DMS 273 (cell line): ENCODE measurements around the gene CIDEA.
A peak's percentile ranks its signal among the peaks of the same experiment; 100 is the strongest.

Source experiments
- DNase-seq: peaks from one replicate; lab custom pipeline; 2025; ENCODE audit not compliant: unreplicated experiment; lab: John Stamatoyannopoulos, UW

Gene CIDEA

GRCh38 chr18:12271376-12272235, 17.4 kb downstream of the CIDEA start:
- DNase-seq = peak; percentile 94

- DNase-seq = no peak
Observed at GRCh38 chr18:12274793-12275192, 20.6 kb downstream of the CIDEA start.

GRCh38 chr18:12276736-12277554, 22.8 kb downstream of the CIDEA start:
- DNase-seq = no peak

- peak; percentile 50 for DNase-seq
Observed at GRCh38 chr18:12278215-12278671, 24.1 kb downstream of the CIDEA start.

DNA sequence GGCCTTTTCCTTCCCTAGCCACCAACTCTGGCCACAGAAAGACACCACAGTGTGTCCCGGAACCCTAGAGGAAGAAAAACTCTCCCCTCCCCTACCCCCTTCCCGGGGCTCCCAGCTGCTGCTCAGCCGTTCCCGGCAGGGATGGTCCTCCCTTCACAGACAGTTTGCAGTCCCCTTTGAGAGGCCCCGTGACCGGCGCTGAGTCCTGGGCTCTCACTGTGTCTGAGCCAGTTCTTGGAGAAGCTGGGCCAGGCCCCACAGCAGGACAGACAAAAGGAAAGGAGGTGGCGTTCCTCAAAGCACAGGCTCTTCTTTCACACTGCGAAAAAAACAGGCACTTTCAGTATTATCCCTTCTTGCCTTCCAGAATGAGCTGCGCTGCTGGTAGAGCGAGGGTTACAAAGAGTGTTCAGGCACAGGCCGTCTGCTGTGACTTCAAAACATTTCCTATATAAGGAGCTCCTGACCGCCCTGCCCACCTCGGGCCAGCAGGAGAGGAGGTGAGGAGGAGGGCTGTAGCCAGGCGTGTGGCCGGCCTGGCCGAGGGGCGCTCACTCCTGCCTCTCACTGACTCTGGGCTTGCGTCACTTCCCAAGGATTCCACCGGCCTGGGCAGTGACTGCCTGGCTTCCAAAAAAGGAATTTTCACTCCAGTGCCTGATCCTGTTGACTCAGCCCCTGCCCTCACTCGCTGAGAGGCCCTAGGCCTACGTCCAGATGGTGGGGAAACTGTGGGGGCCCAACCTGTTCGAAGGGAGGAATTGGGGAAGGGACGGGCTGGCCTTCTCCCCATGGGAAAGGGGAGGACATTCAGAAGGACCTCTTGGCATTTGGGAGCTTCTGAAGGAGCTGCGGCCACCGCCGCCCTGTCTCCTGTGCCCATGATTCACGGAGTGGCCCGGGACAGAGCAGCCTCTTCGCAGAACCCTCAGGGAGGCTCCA, 24.9 kb downstream of the CIDEA start:
- no peak for DNase-seq

DNA sequence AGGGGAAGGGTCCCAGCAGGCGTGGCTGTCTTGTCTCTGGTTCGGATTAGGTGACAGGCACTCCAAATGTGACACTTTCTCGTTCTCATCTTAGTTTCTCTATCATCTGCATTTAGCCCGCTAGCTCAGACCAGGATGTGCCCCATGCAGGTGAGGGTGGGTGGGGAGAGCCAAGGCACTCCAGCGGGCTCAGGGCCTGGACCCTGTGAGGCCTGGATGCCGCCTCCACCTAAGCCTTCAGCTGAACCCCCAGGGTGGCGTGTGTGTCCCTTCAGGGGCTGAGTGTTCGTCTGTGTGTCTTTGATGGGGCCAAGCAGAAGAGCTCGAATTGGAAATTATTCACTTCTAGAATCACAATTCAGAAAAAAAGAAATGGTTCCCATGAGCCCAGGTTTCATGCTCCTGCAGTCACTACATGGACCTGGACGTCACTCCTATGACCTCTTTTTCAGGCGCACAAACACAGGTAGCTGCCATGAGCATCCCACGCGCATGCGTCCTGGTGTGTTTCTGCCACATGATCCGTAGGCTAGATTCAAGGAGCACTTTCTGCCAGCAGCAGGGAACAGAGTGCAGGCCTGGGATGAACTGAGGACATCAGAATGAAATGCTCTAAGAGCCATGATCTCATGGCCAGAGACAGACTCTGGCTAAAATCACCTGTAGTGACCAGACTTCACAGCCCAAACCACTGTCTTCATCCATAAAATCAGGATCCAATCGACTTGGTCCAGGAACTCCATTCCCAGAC, 25.8 kb downstream of the CIDEA start:
- no peak for DNase-seq

DNA sequence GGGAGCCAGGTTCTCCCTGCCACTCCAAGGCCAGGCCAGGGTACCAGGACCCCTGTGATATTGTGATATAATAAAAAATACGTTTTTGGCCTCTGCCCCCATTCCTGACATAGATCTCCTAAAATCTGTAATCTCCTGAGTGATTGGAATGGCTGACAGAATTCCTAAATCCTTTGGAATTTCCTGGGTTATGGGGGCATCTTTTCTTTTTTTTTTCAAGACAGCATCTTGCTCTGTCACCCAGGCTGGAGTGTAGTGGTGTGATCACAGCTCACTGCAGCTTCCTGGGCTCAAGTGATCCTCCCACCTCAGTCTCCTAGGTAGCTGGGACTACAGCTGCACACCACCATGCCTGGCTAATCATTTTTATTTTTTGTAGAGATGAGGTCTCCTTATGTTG, 27.7 kb downstream of the CIDEA start:
- no peak for DNase-seq

DNA sequence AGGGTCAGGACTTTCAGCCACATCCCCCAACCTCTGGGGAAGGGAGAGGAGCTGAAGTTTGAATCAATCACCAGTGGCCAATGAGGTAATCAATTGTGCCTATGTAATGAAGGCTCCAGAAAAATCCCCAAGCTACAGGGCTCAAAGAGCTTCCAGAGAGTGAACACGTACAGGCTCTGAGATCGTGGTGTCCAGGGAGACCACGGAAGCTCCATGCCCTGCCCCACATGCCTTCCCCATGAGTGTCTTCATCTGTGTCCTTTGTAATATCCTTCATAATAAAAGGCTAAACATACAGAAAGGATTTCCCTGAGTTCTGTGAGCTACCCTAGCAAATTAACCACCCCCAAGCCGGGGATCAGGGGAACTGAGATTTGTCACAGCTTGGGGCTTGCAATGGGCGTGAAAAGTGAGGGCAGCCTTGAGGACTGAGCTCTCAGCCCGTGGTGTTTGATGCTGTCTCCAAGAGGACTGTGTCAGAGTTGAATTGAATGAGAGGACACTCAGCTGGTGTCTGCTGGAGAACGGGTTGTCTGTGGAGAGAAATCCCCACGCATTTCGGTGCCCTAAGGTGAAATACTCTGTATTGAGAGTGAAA, 28.4 kb downstream of the CIDEA start:
- no peak for DNase-seq

GRCh38 chr18:12283256-12283655, 29.1 kb downstream of the CIDEA start:
- peak; percentile 26 for DNase-seq

DNA sequence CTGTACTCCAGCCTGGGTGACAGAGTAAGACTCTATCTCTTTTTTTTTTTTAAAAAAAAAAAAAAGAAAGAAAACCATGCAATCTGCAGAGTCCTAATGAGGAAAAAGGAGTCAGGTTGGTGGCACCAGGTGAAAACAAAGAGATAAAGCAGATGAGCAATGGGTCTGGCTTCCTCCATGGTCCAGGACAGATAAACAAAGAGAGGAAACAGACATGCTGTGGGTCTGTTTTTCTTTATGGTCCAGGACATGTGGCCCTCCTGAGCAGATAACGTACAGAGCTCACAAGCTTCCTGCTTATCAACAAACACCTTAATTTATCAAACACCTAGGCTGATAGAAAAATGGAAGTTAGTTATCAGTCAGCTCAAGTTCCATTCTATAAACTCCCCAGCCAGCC, 29.5 kb downstream of the CIDEA start:
- DNase-seq = no peak

DNA sequence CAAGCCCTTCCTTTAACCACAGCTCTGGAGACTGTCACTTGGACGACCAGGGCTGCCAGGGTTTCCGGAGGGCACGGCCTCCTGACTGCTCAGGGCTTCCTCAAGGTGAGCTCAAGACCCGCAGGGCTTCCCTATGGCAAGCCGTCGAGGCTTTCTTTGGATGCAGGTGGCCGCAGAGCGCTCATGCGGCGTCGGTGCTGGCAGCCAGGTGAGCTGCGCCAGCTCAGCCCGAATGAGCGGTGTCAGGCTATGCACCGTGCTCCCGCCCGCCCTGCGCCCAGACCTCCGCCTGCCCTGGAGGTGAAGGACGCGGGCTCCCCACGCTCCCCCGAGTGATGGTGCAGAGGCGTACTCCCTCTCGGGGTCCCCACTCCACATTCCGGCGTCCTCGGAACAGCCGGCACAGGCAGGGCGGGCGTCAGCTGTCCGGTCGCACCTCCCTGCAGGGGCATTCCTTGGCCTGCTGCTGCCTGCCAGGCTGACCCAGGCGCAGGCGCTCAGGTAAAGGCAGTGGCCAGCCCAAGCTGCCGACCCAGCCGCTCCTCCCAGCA, 33.0 kb downstream of the CIDEA start:
- DNase-seq = no peak

- DNase-seq = peak; percentile 74
Observed at GRCh38 chr18:12287684-12288402, 33.7 kb downstream of the CIDEA start.

- no peak for DNase-seq
Observed at GRCh38 chr18:12288403-12288755, 34.2 kb downstream of the CIDEA start.

- DNase-seq = no peak
Observed at GRCh38 chr18:12290086-12290485, 35.9 kb downstream of the CIDEA start.

DNA sequence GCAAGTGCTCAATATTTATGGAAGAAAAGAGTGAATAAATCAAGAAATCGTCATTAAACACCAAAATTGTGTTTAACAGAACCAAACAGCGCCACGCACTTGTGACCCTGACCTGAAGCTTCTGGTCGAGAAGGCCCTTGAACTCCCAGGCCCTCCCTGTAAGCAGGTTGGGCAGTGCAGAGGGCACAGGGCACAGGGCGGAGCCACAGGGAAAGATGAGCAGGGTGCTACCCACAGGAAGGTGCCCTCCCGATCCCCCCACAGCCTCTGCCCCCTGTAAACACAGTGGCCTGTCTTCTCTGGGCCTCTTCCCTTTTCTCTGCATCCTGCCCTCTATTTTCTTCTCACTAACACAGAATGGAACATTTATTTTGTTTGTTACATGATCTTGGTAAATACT, 37.0 kb downstream of the CIDEA start:
- no peak for DNase-seq

- DNase-seq = no peak
Observed at GRCh38 chr18:12291690-12292089, 37.5 kb downstream of the CIDEA start.

- no peak for DNase-seq
Observed at GRCh38 chr18:12293831-12294230, 39.7 kb downstream of the CIDEA start.

GRCh38 chr18:12295389-12296086, 41.4 kb downstream of the CIDEA start:
- DNase-seq = no peak

DNA sequence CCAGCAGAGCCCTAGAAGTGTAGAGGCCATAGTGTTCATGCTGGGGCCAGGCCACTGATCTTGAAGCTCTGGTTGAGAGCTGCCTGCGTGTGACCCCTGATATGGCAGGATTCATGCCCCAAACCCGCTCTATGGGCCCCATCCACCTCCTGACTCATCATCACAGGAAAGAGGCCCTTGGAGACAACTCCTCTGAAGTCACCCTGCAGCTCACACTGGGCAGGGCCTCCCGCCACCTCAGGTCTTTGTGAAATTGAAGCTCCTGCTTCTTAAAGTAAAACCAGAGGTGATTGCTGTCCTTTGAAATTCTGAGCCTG, 41.9 kb downstream of the CIDEA start:
- DNase-seq = no peak
